NCI-H2171 (cell line): Measurements from ENCODE around the gene AGXT.
A peak's percentile ranks its signal among the peaks of the same experiment; 100 is the strongest.

Experiments
- DNase-seq: peaks from one replicate; lab custom pipeline; 2025; lab: John Stamatoyannopoulos, UW

The AGXT gene

DNA sequence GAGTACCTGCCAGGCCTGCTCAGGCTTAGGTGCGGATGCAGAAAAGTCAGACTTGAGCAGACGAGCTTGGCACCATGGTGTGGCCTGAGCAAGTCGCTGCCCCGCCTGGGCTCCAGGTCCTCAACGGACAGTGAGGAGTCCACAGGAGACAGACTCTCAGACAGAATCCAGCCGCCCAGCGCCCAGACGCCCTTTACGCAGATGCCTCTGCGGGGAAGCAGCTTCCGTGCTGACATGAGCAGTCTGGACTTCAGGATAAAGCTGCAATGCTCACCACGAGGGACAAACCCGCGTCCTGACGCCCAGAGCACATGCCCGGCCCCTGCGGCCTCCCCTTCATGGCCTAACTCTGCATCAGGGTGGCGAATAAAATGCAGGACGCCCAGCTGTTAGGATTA is 30.8 kb downstream of the AGXT start:
- DNase-seq: no peak

DNA sequence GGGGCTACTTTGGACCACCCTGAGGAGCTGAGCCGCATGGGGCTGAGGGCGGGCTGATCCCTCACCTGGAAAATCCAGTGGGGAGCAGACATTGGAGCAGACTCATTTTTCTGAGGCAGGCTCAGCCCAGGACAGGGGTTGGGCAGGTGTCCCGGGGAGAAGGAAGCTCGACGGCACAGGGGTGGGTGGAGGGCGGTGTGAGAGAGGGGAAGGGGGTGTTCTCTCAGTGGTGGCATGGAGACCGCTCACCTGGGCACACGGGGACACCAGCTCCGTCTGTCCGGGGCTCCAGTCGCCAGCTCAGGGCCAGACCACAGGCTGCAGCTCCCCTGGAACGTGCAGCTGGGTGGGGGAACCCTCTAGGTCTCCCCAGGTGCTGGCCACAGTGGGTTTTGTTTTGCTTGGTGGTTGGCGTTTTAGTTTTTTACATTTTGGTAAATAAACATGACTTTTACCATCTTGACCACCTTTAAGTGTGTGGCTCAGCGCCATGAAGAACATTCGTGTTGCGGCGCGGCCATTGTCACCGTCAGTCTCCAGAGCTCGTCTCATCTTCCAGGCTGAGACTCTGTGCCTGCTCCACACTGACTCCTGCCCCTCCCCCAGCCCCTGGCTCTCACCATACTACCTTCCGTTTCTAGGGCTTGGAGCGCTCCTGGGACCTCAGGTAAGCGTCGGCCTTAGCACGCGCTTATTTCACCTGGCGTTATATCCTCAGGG is 31.7 kb downstream of the AGXT start:
- no peak for DNase-seq

DNA sequence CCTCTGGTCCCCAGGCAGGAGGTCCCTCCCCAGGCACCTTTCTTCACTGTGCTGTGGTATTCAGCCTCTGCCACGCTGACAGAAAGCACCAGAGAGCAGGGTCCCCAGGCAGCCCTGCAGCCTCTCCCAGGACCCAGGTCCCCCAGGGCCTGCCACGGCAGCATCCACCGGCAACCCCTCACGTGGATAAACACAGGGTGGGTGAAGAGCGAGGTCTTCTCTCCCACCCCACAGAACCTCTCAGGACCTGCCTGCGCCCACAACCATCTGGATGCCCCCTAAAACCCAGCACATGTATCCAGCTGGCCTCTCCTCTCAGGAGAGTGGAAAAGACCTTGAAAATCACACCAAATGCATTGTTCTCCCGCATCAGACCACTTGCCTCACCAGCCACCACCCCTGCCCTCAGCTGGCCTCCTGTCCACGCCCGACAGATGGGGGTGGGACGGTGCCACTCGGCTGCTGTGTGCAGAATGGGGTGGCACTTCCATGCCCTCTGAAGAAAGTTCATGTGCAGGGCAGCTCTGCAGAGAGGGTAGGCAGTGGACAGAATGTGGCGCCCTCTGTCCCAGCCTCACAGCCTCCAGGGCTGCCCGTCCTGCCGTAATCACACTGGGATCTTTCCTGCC is 33.5 kb downstream of the AGXT start:
- DNase-seq: no peak

DNA sequence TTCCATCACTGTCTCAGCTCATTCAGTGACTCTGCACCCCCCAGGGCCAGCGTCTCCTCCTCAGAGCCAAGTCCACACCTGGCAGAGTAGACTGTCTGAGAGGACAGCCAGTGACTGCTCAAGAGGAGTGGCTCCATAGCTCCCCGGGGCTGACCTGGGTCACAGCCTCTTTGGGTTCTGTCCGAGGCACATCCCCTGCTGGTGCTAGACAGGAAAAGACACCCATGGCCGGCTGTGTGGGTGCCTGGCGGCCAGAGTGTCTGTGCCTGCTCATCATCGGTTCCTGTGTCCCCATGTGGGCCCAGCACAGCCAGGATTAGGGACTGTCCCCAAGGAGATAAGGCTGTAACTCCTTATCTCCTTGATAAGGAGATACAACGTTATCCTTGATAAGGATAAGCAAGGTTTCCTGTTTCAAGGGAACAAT is 34.0 kb downstream of the AGXT start:
- no peak for DNase-seq

- DNase-seq: no peak
Measured at GRCh38 chr2:240903191-240904060, 34.8 kb downstream of the AGXT start.

- DNase-seq: no peak
Measured at GRCh38 chr2:240904216-240905175, 35.9 kb downstream of the AGXT start.

DNA sequence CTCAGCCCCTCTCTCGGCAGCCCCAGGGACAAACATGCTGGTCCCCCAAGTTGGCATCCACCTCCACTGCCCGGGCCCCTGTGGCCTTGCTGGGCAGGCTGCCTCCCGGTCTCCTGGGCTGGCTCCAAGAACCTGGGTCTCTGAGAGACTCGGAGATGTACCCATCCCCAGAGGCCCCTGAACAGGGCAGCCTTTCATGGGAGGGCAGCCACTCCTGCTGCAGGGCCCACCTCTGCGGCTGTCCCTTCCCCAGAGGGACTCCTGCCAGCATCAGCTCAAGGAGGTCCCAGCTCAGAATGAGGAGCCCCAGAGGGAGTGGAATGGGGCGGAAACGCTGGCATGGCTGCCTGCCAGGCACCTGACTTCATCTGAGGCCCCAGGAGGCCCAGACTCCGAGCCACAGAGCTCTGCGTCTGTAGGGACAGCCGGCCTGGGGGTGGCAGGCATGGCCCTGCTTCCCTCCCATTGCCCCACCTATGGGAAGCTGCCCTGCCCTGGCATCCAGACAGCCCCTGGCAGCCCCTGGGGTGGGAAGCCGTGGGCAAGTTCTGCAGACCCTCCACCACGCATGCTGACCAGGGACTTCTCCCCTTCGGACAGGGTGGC is 36.7 kb downstream of the AGXT start:
- DNase-seq: peak; percentile 53

- DNase-seq: no peak
Measured at GRCh38 chr2:240906141-240906910, 37.7 kb downstream of the AGXT start, which contains the start of gene CROCC2. TSS of gene CROCC2 (plus strand) at chr2:240906336. CDS start at chr2:240906514, 178 bp downstream.

- no peak for DNase-seq
Measured at GRCh38 chr2:240906911-240907590, 38.4 kb downstream of the AGXT start.

DNA sequence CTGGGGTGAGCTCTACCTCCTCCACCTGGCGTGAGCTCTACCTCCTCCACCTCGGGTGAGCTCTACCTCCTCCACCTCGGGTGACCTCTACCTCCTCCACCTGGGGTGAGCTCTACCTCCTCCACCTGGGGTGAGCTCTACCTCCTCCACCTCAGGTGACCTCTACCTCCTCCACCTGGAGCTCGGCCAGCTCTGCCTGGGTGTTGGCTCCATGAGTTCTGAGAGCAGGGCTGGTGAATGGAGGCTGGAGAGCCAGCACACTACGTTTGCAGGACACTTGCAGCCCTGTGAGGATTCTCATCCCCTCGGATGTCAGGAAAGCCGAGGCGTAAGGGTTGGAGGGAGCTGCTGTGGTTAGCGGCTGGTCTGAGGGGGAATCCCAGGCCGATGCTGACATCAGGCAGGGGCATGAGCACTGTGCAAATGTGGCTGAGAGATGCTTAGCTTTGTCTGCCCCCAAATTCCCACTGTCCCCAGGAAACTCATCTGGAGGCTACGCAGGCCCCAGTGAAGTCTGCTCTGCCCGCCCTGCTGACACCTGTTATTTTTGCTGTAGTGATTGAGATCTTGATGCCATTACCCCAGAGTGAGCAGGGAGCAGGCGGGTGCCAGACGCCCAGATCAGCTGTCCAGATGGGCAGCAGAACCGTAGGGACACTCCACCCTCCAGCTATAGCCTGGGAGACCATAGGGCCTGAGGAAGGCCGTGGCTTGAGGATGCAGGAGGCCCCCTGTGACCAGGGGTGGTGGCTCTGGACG is 40.8 kb downstream of the AGXT start:
- no peak for DNase-seq

GRCh38 chr2:240911641-240912265 is 43.1 kb downstream of the AGXT start:
- DNase-seq: no peak

- DNase-seq: no peak
Measured at GRCh38 chr2:240912878-240913809, 44.5 kb downstream of the AGXT start.

GRCh38 chr2:240913810-240914644 is 45.4 kb downstream of the AGXT start:
- DNase-seq: no peak

GRCh38 chr2:240914645-240915525 is 46.3 kb downstream of the AGXT start:
- no peak for DNase-seq
